ENCODE results near the gene SGTA.

DNA sequence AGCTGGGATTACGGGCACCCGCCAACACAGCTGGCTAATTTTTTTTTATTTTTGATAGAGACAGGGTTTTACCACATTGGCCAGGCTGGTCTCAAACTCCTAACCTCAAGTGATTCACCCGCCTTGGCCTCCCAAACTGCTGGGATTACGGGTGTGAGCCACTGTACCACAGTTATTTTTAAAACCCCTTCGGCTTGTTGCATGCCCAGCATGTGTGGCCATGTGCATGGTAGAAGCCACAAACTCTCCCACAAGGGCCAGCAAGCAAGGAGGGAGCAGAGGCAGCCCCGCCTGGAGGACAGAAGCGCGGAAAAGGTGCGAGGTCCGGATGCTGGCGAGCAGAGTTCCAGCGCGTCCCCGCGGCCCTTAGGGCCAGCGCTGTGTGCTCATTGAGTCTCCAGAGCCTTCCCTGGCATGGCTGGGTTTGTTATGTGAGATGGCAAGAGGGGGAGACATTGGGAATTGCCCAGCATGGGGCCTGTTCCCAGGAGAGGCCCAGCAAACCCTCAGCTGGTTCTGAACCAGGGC lies 15.1 kb upstream of the SGTA start:
- TF ChIP-seq, protein P1, sequence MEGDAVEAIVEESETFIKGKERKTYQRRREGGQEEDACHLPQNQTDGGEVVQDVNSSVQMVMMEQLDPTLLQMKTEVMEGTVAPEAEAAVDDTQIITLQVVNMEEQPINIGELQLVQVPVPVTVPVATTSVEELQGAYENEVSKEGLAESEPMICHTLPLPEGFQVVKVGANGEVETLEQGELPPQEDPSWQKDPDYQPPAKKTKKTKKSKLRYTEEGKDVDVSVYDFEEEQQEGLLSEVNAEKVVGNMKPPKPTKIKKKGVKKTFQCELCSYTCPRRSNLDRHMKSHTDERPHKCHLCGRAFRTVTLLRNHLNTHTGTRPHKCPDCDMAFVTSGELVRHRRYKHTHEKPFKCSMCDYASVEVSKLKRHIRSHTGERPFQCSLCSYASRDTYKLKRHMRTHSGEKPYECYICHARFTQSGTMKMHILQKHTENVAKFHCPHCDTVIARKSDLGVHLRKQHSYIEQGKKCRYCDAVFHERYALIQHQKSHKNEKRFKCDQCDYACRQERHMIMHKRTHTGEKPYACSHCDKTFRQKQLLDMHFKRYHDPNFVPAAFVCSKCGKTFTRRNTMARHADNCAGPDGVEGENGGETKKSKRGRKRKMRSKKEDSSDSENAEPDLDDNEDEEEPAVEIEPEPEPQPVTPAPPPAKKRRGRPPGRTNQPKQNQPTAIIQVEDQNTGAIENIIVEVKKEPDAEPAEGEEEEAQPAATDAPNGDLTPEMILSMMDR (IDR thresholded peaks at IDR 0.05) = no peak
- TF ChIP-seq POLR2A (IDR thresholded peaks at IDR 0.05) = no peak
